ENCODE measurements around the gene OR2V1. TPM values are rescaled to one million over a fixed set of nuclear protein-coding genes. Genes with fewer than 3 reads are reported as not detected.

OR2V1 gene
- total RNA-seq, 1 donor from 2014 or later: not detected

DNA sequence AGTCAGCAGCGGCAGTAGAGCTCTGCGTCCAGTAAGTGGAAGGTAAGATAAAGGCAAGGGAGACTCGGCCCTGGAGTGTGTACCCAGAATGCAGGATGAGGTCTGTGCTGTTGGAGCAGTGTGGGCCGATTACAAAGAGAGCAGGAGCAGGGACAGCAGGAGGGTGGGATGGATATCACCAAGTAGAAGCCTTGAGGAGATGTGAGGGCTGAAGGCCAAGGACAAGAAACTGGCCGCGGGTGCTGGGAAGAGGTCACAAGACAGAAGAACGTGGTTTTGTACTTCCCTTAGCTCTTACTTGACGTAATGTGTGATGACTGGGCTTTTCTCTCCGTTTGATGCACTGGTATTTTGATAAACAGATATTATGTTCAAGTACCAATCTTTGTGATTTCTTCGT lies 43.7 kb downstream of the OR2V1 start:
- no peak for DNase-seq (ENCODE audit: low spot score in 2 of 2, unreplicated experiment in 2 of 2)
- no peak overlapping the region for H3K27ac Mint-ChIP-seq
- no peaks in the 10 kb centered on the region for H3K36me3 Mint-ChIP-seq
- peaks cover 3% of the 10 kb centered on the region for H3K4me1 Mint-ChIP-seq
- peaks cover 63% of the 10 kb centered on the region for H3K27me3 Mint-ChIP-seq (ENCODE audit: low read depth)
- H3K4me3 Mint-ChIP-seq: no peak overlapping the region
- peaks cover 5% of the 10 kb centered on the region for H3K9me3 Mint-ChIP-seq
- no peak for TF ChIP-seq CTCF (IDR thresholded peaks at IDR 0.05; ENCODE audit: unreplicated experiment)

DNA sequence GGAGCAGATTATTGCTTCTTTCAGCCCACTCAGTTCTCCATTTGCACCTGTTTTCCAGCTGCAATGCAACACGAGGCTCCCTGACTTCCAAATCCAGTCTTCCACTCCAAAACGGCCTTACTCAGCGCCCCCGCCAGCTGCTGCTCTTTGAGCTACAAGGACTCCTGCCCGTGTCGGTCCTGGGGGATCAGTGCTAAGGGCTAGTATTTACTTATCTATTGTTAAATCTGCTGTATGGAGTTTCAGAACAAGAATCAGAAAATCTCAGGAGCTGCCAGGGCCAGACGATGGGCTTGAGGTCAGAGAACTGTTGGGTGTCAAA lies 44.1 kb downstream of the OR2V1 start:
- H3K4me3 Mint-ChIP-seq: no peak overlapping the region
- no peak overlapping the region for H3K27ac Mint-ChIP-seq
- H3K36me3 Mint-ChIP-seq: no peaks in the 10 kb centered on the region
- DNase-seq (ENCODE audit: low spot score in 2 of 2, unreplicated experiment in 2 of 2): no peak
- TF ChIP-seq CTCF (IDR thresholded peaks at IDR 0.05; ENCODE audit: unreplicated experiment): no peak
- H3K27me3 Mint-ChIP-seq (ENCODE audit: low read depth): peaks cover 66% of the 10 kb centered on the region
- H3K9me3 Mint-ChIP-seq: peaks cover 9% of the 10 kb centered on the region
- H3K4me1 Mint-ChIP-seq: peaks cover 3% of the 10 kb centered on the region

GRCh38 chr5:181086026-181086883 lies 44.7 kb downstream of the OR2V1 start:
- peaks cover 3% of the 10 kb centered on the region for H3K4me1 Mint-ChIP-seq
- peaks cover 9% of the 10 kb centered on the region for H3K9me3 Mint-ChIP-seq
- H3K27ac Mint-ChIP-seq: no peak overlapping the region
- no peak overlapping the region for H3K4me3 Mint-ChIP-seq
- H3K36me3 Mint-ChIP-seq: no peaks in the 10 kb centered on the region
- peaks cover 72% of the 10 kb centered on the region for H3K27me3 Mint-ChIP-seq (ENCODE audit: low read depth)
- no peak for DNase-seq (ENCODE audit: low spot score in 2 of 2, unreplicated experiment in 2 of 2)
- no peak for TF ChIP-seq CTCF (IDR thresholded peaks at IDR 0.05; ENCODE audit: unreplicated experiment)

DNA sequence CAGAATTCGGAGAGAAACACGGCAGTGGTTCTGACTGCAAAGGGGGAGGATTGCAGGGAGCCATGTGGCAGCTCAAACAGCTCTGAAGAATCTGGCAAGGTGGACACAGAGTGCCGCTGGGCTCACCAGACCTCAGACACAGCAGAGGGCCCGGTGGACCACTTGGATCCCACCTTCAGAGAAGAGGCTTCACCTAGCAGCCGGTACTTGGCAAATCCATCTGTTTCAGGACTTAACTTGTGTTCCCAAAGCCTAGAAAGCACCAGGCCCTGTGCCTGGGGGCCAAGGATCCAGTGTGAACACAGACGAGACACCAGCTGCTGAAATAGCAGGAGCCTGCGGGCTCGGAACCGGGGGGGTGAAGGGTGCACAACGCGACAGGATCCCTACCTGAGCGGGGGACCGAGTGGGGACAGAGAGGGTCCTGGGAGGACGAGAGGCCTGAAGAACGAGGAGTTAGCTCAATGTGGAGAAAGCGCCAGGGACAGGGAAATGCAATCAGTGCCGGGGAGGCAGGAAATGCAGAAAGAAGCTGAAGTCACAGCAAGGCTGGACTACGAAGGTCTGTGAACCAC lies 46.3 kb downstream of the OR2V1 start:
- TF ChIP-seq CTCF (IDR thresholded peaks at IDR 0.05; ENCODE audit: unreplicated experiment): no peak
- H3K4me3 Mint-ChIP-seq: no peak overlapping the region
- peaks cover 87% of the 10 kb centered on the region for H3K27me3 Mint-ChIP-seq (ENCODE audit: low read depth)

DNA sequence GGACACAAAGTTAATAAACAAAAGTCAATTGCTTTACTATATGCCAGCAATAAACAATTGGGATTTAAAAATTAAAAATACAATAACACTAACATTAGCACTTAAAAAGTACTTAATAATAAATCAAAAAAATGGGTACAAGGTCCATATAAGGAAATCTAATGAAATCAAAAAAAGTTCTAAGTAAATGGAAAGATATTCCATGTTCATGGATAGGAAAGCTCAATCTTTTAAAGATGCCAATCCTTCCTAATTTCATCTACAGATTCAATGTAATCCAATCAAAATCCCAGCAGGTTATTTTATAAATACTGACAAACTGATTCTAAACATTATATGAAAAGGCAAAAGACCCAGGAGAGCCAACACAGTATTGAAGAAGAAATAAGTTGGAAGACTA lies 49.0 kb downstream of the OR2V1 start:
- H3K9me3 Mint-ChIP-seq: peaks cover 12% of the 10 kb centered on the region
- no peak overlapping the region for H3K4me3 Mint-ChIP-seq
- DNase-seq (ENCODE audit: low spot score in 2 of 2, unreplicated experiment in 2 of 2): no peak
- no peaks in the 10 kb centered on the region for H3K36me3 Mint-ChIP-seq
- H3K27ac Mint-ChIP-seq: no peak overlapping the region
- H3K4me1 Mint-ChIP-seq: peaks cover 3% of the 10 kb centered on the region
- peaks cover 87% of the 10 kb centered on the region for H3K27me3 Mint-ChIP-seq (ENCODE audit: low read depth)
- no peak for TF ChIP-seq CTCF (IDR thresholded peaks at IDR 0.05; ENCODE audit: unreplicated experiment)

More for the DNA sequence above, 46.3 kb downstream of the OR2V1 start:
- H3K36me3 Mint-ChIP-seq: no peaks in the 10 kb centered on the region
- DNase-seq (ENCODE audit: low spot score in 2 of 2, unreplicated experiment in 2 of 2): no peak
- H3K4me1 Mint-ChIP-seq: peaks cover 3% of the 10 kb centered on the region
- H3K27ac Mint-ChIP-seq: no peak overlapping the region
- peaks cover 9% of the 10 kb centered on the region for H3K9me3 Mint-ChIP-seq

Data from mesothelial cell of epicardium (in vitro differentiated cells).